HG03159 (cell line): ENCODE data around the gene ATP6V1E1.
A peak's percentile ranks its signal among the peaks of the same experiment; 100 is the strongest.
"Not testable (repeated sequence)": the region's sequence is repeated elsewhere in the genome, so short reads cannot be mapped to it uniquely, and the experiment has no call there.

Experiments
- ATAC-seq: cut with Tn5 transposase; IDR thresholded peaks from one replicate; pipeline ENCODE4 v1.9.1; 2021; ENCODE audit warnings: mild to moderate bottlenecking, moderate library complexity; ENCODE audit not compliant: unreplicated experiment

The ATP6V1E1 gene

DNA sequence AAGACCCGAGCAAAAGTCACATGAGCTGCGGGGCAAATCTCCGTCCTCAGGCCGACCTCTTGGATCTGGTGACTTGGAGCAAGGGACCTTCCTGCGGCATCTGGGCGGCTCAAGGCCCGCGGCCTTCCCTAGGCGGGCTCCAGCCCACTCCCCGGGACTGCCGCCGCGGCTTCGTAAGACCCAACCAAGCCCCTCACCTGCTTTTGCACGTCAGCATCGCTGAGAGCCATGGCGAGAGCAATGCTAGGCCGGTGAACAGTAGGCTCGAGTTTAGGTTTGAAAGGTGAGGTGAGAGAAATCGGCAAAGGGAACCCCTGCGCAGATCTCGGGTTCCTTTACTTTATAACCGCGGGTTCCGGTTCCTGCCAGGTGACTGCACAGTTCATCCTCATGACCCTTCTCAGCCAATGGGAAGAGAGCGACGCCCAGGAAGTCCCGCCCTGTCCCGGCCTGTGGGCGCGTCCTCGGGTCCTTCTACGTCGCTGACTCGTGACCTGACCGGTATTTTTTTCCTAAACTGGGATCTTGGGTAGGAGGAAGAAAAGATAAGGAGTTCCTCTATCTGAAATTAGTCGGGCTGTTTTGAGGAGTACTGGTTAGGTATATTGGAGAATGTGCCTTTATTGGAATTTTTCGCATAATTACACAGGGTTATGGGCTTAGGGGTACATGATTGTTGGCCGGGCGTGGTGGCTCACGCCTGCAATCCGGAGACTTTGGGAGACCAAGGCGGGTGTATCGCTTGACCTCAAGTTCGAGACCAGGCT is at the start of gene ATP6V1E1:
Gene ATP6V1E1 (minus strand): TSS at position 344 of the 767 bp plus-strand sequence. CDS start 114 bp downstream, at position 230.
- ATAC-seq: peak; percentile 98

DNA sequence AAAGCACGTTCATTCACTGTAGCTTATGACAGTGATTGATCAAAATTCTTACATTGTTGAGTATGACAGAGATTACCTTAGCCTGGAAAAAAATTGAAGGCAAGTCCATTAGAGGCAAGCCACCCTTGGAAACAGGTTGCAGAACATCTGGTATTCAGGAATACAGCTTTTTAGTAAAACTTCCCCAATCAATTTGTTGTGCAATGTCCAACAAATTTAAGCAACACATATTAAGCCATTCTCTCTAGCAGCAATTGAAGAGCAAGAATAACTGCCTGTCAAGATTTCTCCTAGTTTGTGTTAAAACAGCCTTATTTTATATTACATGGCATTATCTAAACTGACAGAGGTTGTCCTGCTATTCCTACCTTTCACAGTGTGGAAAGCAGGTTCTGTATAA is 47.0 kb upstream of the ATP6V1E1 start:
- no peak for ATAC-seq

DNA sequence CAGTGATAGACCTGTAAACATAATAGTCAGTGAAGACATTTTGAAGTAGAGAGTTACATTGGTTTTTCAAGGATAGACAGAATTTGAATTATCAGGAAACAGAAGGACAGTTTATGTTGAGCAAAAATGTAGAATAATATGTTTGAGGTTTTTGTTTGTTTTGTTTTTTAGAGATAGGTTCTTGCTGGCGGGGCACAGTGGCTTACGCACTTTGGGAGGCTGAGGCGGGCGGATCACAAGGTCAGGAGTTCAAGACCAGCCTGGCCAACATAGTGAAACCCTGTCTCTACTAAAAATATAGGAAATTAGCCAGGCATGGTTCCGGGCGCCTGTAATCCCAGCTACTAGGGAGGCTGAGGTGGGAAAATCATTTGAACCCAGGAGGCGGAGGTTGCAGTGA is 45.6 kb upstream of the ATP6V1E1 start:
- no peak for ATAC-seq

DNA sequence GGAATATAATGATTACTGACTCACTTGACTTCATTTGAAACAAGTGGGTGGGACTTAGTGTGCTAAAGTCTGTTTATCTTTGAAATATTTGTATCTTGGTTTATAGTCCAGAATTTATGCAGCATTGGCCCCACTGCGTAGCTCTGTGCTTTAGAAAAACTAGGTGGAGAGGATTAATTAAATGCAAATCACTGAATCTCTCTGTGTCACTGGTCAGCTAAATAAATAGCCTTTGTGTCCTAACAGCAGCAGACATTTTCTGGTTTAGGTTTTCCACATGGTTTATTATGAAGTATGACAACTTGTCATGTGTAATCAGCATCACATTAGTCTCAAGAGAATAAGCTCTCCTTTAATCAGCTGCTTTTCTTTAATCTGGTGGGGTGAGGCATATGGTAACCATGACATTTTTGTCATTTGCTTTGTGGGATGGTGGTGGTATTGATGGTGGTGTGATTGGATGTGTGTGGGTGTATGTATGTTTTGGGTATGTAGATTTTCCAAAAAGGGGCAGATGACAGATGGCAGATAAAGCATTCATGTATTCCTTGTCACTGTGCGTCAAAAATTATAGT is 44.0 kb upstream of the ATP6V1E1 start:
- no peak for ATAC-seq

DNA sequence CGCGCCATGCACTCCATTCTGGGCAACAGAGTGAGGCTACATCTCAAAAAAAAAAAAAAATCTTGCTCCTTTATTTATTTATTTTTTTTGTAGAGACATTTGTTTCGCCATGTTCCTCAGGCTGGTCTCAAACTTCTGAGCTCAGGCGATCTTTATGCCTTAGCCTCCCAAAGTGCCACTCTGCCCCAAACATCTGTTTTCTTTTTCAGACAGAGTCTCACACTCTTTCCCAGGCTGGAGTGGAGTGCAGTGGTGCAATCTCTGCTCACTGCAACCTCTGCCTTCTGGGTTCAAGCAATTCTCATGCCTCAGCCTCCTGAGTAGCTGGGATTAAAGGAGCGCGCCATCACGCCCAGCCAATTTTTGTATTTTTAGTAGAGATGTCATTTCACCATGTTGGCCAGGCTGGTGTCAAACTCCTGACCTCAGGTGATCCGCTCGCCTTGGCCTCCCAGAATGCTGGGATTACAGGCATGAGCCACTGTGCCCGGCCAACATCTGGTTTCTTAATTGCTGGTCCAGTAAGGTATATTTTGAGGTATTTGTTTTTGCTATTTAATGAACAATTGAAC is 43.1 kb upstream of the ATP6V1E1 start:
- ATAC-seq: not testable (repeated sequence)

DNA sequence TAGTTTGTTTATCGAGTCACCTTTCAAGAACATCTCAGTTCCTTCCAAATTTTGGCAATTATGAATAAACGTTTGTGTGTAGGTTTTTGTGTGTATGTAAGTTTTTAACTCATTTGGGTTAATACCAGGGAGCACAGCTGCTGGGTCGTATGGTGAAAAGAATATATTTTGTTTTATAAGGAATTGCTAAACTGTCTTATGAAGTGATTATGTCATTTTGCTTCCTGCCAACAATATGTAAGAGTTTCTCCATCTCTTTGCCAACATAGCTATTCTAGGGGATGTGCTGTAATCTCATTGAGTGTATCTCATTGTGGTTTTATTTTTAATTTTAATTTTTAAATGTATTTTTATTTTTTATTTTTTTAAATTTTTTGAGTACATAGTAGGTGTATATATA is 37.3 kb upstream of the ATP6V1E1 start:
- ATAC-seq: no peak

DNA sequence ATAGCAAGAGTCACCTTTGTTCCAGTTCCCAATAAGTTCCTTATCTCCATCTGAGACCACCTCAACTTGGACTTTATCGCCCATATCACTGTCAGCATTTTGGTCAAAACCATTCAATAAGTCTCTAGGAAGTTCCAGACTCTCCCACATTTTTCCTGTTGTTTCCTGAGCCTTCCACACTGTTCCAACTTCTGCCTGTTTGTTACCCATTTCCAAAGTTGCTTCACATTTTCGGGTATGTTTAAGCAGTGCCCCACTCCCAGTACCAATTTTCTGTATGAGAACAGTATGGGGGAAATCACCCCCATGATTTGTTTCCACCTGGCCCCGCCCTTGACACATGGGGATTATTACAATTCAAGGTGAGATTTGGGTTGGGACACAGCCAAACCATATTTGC is 36.7 kb upstream of the ATP6V1E1 start:
- ATAC-seq: no peak

DNA sequence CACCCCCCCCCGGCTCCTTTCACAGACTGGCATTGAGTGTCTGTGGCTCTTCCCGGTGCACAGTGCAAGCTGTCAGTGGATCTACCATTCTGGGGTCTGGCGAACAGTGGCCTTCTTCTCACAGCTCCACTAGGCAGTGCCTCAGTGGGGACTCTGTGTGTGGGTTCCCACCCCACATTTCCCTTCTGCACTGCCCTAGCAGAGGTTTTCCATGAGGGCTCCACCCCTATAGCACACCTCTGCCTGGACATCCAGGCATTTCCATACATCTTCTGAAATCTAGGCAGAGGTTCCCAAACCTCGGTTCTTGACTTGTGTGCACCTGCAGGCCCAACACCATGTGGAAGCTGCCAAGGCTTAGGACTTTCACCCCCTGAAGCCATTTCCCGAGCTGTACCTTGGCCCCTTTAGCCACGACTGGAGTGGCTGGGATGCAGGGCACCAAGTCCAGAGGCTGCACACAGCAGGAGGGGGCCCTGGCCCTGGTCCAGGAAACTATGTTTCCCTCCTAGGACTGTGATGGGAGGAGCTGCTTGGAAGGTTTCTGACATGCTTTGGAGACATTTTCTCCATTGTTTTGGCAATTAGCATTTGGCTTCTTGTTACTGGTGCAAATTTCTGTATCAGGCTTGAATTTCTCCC is 36.0 kb upstream of the ATP6V1E1 start:
- no peak for ATAC-seq

DNA sequence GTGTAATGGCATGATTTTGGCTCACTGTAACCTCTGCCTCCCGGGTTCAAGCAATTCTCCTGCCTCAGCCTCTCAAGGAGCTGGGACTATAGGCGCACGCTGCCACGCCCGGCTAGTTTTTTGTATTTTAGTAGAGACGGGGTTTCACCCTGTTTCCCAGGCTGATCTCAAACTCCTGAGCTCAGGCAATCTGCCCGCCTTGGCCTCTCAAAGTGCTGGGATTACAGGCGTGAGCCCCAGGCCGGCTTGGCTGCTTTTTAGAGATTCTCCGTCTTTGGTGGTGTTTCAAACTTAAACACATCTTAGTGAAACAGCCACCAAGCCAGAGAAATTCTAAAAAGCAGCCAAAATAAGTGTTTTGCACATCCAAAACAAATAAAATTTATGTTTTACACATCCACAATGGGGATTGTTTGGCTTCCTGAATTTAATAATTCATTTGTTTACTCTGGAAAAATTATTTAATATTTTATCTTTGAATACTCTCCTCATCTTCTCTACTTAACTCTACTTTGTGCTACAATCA is 28.4 kb upstream of the ATP6V1E1 start:
- no peak for ATAC-seq

DNA sequence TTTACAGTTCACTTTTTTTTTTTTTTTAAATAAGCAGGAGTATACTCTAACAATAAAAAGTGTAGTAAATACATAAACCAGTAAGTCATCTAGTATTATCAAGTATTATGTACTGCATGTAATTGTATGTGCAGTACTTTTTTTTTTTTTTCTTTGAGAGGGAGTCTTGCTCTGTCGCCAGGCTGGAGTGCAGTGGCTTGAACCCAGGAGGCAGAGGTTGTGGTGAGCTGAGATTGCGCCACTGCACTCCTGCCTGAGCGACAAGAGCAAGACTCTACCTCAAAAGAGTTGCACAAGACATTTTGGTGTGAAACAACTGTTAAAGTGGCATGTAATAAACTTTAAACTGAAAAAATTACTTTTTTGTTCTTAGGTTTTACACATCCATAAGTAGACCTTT is 26.7 kb upstream of the ATP6V1E1 start:
- no peak for ATAC-seq

DNA sequence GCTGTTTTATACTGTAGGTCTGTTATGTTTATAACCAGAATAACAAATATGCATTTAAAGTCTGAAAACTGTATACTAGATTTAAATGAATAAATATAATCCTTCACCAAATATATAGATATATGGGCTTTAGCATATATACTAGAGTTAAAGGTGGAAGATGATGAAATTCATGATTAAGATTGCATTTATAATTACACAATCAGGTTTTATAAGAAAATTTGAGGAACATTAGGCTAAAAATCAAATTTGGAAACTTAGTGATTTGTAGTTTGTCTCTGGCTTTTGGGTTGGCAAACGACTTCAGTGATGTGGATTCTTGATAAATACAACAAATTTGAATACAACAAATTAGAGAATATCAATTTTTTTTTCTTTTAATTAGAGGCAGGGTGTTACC is 20.0 kb upstream of the ATP6V1E1 start:
- no peak for ATAC-seq

DNA sequence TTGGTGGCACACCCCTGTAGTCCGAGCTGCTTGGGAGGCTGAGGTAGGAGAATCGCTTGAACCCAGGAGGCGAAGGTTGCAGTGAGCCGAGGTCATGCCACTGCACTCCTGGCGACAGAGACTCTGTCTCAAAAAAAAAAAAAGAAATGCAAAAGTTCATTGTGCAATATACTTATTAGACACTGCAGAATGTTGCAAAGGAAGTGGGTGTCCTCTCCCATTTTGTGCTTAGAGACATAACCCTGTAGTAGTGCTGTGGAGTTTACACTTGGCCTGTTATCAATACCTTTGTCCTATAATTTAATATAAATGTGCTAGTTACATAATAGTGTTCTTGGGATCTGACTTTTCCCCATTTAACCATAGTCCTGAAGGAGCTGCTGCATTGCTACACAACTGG is 19.4 kb upstream of the ATP6V1E1 start:
- ATAC-seq: no peak

DNA sequence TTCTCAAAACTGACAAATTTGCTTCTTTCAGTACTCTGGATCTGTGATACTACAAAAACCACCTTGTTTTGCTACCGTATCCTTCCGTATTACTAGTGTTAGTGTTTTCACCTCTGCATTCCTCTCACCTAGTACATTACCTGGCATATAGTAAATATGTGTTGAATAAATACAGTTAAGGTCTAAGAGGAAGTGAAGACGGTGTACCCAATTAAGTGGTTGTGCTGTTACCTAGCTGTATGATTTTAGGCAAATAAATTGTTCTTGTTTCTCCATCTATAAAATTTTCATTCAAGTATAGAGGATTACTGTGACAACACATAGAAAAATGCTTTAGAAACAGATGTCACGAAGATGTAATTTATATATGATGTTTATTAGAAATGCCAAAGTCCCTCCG is 18.9 kb upstream of the ATP6V1E1 start:
- no peak for ATAC-seq

DNA sequence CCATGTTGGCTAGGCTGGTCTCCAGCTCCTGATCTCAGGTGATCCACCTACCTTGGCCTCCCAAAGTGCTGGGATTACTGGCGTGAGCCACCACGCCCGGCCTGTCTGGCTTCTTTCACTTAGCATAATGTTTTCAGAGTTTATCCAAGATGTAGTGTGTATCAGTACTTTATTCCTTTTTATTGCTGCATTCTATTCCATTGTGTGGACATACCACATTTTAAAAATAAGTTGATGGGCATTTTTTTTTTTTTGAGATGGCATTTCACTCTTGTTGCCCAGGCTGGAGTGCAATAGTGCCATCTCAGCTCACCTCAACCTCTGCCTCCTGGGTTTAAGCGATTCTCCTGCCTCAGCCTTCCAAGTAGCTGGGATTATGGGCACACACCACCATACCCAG is 13.8 kb upstream of the ATP6V1E1 start:
- ATAC-seq: not testable (repeated sequence)

DNA sequence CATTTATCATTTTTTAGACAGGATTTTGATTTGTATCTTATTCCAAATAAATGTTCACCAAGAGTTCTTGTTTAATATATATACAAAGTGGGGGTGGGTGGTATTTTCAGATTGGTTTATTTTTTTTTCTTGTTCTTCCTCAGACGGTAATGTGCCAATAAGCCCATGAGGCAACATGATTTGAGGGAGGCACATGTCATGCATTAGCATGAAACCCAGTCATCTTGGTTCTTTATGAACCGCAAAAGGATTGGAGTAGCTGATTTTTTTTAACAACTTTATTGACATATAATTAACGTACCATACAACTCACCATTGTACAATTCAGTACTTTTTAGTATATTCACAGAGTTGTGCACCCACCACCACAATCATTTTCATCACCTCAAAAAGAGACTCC is 12.7 kb upstream of the ATP6V1E1 start:
- no peak for ATAC-seq

DNA sequence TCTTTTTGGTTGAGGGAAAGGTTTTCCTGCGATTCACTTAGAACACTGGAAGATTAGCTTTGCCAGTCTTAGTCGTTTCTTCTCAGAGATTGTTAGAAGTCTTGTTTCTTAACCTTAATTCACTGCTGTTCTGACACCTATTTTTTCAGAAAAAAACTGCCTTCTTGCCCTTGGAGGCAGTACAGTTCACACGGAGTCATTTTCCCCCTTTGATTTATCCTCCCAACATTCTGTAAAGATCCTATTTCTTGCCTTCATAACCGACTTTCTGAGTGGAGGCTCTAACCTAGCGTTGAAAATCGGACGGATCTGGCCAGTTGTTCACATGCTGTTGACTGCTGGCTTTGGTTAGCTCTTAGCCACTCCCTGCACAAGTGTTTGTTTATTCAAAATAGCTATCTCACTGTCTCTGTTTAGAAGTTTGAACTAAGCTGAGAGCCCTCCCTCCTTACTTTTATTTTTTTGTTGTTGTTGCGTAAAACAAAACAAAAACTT is 10.7 kb upstream of the ATP6V1E1 start:
- ATAC-seq: no peak

DNA sequence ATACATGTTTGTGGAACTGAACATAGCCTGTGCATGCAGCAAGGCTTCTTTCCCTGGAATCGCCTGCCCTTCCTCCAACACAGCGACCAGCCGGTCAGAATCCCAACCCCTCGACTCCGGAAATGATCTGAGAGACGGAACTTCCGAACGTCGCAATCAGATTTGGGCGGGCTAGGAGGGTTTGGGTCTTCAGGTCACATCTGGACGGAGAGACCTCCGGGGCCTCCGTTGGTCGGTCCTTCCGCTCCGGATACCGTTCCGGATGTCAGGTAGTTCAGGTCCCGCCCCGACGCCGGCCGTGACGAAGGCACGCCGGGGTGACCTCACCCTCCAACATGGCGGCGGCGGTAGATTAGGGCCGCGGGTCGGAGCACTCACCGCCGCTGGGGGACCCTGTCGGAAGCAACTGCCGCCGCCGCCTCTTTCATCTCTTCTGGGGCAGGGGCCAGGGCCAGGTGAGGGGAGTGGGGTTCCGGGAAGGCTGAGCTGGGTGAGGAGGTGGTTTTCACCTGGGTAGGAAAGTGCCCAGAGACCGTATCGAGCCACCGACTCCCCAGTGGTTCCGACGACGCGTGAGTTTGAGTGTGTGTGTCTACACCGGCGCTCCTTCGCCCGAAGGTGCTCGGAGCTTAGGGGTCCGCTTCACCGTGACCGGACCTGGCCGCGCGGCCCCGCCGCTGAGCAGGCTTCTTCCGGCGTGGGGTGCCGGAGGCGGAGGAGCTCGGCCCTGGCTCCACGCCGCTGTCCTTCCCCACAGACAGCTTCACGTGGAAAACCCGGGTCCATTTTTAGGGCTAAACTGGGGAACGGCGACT is 10.1 kb upstream of the ATP6V1E1 start, which contains the start of gene BCL2L13:
Gene BCL2L13 (plus strand): TSS at position 326 of the 815 bp plus-strand sequence. CDS start 16,955 bp downstream, outside the sequence.
- peak; percentile 87 for ATAC-seq

DNA sequence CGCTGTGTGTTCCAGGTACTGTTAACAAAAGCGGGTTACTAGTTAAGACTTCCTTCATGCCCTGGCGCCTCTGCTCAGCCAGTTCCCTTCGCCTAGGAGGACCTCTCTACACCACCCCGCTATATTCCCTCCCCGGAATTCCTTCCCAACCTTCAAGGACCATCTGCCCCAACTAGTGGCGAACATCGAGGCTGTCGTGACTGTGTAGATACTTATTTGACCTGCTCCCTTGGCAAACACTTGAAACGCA is 9.6 kb upstream of the ATP6V1E1 start:
- no peak for ATAC-seq

DNA sequence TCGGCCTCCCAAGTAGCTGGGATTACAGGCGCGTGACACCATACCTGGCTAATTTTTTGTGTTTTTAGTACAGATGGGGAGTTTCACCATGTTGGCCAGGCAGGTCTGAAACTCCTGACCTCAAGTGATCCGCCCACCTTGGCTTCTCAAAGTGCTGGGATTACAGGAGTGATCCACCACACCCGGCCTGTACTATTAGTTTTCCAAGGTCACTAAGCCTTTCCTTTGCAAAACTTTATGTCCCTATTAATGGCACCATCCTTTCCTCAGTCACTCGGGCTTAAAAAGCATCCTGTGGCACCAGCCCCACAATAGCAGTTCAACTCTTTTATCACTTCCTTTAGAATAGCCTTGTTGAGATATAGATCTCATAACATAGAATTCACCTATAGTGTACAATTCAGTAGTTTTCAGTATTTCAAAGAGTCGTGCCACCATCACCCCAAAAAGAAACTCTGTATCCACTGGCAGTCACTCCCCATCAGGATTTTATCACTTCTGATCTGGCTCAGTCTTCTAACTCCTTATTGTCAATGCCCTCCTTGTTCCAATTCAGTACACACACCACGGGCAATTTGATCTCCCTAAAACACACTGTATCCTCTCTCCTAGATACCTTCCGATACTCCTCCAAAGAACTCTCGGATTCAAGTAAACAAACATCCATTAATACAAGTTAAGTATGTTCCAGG is 9.1 kb upstream of the ATP6V1E1 start:
- no peak for ATAC-seq

DNA sequence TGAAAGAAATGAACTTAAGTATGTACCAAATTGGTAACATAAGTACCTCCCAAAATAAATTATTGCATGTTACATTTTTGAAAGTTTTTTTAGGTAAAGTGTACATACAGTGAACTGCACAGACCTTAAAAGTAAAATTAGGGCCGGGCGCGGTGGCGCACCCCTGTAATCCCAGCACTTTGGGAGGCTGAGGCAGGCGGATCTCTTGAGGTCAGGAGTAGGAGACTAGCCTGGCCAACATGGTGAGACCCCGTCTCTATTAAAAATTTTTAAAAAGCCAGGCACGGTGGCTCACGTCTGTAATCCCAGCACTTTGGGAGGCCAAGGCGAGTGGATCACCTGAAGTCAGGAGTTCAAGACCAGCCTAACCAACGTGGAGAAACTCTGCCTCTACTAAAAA is 8.3 kb upstream of the ATP6V1E1 start:
- not testable (repeated sequence) for ATAC-seq
